ENCODE results near the gene CAPN14.

The CAPN14 gene

DNA sequence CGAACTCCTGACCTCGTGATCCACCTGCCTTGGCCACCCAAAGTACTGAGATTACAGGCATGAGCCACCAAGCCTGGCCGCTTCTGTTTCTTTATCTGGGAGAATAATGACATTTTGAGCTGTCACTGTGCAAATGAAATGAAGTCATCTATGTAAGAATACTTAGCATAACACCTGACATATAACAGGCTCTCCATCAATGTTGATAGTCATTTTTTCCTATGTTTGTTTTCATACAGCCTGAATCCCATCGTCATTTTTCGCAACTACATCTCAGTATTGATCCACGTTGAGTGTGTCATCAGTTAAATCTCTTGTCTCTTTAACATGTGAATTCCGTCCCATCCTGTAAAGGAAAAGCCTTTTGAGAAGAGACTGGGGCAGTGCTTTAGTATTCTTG is 6.4 kb upstream of the CAPN14 start:
- no peak for DNase-seq

DNA sequence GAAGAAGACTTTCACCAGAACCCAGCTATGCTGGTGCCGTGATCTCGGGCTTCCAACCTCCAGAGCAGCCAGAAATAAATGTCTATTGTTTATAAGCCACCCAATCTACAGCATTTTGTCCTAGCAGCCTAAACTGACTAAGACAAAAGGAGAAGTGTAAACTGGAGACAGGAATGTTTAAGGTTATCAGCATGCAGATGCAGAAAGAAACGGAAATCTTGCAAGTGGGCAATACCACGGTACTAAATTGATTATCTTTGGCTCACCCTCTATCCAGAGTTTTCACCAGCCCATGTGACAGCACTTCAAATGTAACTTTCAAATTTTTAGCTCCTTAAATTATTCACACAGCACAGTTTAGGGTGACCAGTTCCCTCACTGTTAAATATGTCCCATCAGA is 5.7 kb upstream of the CAPN14 start:
- DNase-seq, result no peak

DNA sequence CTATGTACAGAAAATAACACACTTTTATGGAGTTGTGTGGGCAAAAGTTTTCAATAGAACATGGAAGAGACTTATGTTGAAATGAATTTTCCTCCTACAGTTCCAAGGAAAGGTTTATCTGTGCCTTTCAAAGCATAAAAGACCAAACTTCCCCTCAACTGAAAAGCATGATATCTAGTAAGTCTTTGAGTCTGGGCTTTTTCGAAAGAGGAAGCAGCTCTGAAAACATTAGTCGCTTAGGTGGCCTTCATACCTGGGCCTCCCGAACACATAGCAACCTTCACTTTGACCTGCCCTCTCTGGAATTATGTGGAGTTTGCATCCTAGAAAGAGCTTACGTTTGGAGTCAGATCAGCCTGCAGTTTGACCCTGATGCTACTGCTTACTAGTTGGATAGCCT is 4.8 kb upstream of the CAPN14 start:
- no peak for DNase-seq

DNA sequence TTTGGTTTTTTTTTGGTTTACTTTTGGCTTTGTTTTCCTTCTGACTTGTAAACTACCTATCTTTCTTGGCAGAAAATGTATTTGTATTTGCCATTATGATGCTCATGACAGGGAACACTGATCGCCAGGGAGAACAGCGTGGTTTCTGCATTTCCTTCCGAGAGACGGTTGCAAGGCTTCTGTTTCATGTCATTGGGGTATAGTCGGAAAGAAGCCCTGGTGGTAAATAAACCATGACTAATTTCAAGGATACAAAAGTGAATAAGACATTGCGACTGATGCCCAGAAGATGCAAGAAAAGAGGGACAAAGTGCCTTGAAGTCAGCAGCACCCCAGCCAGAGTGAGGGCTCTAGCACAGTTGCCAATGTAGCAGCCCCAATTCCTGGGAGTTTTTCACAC is 4.2 kb upstream of the CAPN14 start:
- DNase-seq, result no peak

DNA sequence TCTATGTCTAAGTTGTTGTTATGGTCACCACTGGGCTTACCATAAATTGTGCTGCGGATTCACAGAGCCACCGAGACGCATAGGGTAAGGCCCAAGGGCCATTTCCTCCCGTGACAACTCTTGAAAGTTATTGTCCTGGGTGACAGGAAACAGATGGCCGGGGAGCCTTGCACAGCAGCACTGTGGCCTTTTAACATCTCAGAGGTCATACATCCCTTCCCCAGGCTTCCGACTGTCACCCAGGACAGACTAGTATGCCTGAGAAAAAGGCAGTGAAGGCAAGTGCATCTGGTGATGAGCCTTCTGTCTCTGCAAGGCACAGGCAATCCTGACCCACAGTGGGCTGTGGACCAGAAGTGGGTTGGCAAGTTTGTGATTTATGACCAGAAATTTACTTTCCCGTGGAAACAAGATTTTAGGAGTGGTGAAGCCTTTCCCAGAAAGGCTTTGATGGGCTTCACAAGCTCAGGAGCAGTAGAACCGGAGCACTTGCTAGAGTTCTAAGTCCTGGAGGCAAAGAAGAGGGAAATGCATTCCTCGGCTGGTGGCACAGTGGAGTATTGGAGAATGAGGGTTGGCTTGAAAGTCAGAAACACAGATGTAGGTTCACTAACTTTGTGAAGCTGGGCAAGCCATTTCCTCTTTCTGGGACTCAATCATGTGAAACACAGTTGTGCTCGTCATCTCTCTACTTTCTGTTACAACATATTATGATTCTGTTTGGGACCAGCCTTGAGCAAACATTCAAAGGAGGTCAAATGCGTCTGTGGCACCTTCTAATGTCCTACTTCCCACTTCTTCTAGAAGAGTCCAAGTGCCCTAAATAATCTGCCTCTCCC is 2.0 kb upstream of the CAPN14 start:
- no peak for DNase-seq

DNA sequence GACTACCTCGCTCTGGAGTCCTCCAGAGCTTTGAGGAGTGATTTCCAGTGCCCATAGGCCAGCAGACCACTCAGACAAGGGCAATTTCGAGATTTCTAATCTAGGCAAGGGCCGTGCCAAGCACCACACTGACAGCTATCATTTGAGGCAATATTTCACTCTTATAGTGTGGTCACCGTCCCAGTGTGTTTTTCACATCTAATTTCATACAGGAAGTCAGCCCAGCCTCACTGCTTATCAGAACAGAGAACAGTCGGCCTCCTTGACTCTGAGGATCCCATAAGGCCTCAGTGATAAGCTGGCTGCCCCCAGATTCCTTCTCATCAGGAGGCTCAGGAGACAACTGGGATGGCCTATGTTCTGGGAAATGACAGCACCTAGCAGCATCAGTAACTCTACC is 581 bp downstream of the CAPN14 start:
- no peak for DNase-seq

GRCh38 chr2:31214444-31214915 is 2.8 kb downstream of the CAPN14 start:
- no peak for DNase-seq

DNA sequence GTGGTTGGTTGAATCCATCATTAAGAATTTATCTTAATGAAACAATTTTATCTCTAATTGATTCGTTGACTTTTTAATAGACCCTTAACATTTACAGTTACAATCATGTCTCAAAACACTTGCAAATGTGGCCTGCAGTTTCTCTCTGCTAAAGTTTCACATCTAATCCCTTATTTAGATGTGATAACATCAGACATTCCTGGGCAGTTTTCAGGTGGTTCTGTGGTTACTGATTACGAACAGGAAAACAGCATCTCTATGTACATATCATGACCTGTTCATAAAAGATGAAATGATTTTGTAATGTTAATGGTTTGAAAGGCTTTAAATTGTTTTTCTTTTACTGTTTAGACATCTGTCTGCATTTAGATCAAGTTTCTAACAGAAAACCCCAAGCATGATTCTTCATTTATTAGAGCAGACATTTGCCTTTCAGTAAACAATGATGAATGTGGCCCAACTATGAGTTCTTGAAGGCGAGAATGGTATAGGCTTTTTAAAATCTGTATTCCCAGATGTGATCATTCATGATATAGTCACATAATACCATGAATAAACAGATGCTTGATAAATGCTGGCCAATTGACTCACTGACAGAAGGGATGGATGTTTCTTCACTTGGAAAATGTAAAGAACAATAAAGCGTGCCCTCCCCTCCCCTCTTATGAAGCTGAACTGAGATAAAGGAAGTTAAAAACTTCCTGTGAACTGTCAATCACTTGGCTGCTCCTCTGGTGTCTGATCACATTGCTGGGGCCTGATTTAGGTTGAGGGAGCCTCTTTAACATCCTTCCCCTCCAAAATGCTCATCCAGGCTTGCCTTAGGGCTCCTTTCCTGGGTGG is 3.5 kb downstream of the CAPN14 start:
- DNase-seq, result no peak

- DNase-seq, result no peak
Observed at GRCh38 chr2:31212659-31213600, 4.4 kb downstream of the CAPN14 start.

- DNase-seq, result no peak
Observed at GRCh38 chr2:31208240-31208639, 9.1 kb downstream of the CAPN14 start.

DNA sequence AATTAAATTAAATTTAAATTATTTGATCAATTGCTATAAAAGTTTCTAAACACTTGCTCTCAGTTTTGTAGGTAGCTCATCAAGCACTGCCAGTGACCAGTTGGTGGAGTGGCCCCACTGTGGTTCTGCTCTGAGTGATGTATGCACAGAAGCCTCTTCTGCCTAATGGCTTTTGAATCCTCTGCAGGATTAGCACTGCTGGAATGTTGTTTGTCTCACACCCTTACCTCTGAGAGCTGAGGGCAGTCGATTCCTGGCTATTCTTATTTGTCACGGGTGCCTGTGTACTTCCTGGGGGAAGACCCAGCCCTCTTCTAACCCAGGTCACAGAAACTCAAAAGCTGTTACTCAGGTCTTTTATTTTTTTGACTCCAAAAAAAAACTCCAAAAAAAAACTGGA is 9.5 kb downstream of the CAPN14 start:
- no peak for DNase-seq

DNA sequence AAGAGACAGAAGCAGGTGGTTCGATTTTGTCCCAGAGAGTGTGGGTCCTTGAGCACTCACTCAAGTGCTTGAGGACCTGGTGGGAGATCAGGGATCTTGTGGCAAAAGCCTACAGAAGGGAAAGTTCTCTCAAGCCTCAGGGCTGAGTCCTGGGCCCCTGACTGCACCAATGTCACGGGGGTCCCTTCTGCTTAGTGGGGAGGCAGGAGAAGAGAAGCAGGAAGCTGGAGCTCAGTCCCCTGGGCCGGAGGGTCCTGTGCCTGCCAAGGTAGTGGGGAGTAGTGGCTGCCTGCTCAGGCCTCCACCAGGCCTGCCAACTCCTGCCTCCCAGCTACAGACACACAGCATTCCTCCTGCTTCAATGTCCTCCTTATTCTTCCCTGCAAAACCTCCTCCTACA is 11.7 kb downstream of the CAPN14 start:
- DNase-seq, result no peak

DNA sequence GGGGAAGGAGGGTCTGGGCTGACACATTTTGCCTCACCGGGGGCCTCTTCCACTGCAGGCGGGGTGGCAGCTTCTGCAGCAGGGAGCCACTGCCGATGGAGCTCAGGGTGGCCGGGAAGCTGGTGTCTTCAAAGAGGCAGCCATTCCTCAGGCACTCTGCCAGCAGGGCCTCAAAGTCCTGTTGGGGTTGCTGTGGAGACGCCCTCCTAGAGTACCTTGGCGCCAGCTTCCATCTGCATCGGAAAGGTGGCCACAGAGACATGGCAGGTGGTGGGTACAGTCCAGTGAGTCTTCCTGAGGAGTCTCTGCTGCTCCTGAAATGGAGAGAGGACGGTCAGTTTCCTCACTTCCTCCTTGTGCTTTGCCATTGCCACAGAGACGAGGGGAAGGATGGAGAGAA is 12.1 kb downstream of the CAPN14 start:
- no peak for DNase-seq

- no peak for DNase-seq
Observed at GRCh38 chr2:31204783-31205182, 12.5 kb downstream of the CAPN14 start.

- no peak for DNase-seq
Observed at GRCh38 chr2:31203916-31204315, 13.4 kb downstream of the CAPN14 start.

GRCh38 chr2:31202833-31203232 is 14.5 kb downstream of the CAPN14 start:
- DNase-seq, result no peak

GRCh38 chr2:31202041-31202440 is 15.3 kb downstream of the CAPN14 start:
- DNase-seq, result no peak

GRCh38 chr2:31200972-31201371 is 16.3 kb downstream of the CAPN14 start:
- DNase-seq, result no peak

GRCh38 chr2:31199206-31199605 is 18.1 kb downstream of the CAPN14 start:
- DNase-seq, result no peak

DNA sequence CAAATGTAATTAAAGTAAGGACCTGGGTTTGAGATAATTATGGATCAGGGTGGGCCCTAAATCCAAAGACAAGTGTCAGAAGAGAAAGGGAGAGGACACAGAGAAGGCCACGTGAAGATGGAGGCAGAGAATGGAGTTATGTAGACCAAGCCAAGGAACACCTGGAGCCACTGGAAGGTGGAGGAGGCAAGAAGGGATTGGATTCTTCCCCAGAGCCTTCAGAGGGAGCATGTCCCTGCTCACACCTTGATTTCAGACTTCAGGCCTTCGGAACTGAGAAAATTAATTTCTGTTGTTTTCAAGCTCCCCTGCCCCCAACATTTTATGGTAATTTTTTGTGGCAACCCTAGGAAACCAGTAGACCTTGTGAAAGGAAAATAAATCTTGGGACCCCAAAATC is 19.6 kb downstream of the CAPN14 start:
- no peak for DNase-seq

GRCh38 chr2:31197166-31197565 is 20.1 kb downstream of the CAPN14 start:
- no peak for DNase-seq

DNA sequence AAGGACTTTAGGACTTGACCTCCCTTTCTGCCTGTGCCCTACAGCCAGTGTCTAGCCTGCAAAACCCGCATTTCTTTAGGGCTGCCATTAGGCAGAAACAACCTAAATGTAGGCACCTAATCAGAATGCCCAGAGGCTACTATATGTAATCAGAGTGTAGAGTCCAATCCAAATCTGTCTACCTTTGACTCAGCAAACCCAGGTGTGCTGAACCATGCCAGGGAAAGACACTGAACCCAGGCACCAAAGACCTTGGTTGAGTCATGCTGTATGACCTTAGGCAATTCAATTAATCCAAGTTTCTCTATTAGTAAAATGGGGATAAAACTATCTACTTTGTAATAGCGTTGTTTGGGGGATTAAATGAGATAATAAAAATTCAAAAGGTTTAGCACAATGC is 20.7 kb downstream of the CAPN14 start:
- DNase-seq, result no peak

DNA sequence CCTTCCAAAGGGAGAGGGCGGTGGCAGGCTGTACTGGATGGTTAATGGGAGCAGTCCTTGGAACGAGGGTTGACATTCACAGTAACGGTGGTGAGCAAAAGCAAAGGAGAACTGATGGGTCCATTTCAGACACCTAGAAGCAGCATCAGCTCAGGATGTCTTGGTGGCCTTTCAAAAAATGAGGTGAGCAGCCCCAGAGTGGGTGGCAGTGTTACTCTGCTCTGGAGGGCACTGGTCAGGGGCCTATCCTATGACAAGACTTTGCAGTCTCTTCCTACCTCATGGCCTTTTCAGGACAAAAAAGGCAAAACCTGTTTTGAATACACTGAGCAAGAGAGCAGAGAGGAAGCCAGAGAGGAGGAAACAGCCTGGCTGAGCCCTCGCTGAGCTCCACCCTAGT is 23.5 kb downstream of the CAPN14 start:
- no peak for DNase-seq
